GM12801 (cell line): ENCODE data around the gene AGPAT4.

Experiments used
- CTCF ChIP-seq: IDR thresholded peaks from one replicate; pipeline ENCODE4 v1.5.1; 2011; ENCODE audit warnings: control low read depth; ENCODE audit not compliant: insufficient read length; ENCODE audit errors: extremely low read depth

Gene AGPAT4

DNA sequence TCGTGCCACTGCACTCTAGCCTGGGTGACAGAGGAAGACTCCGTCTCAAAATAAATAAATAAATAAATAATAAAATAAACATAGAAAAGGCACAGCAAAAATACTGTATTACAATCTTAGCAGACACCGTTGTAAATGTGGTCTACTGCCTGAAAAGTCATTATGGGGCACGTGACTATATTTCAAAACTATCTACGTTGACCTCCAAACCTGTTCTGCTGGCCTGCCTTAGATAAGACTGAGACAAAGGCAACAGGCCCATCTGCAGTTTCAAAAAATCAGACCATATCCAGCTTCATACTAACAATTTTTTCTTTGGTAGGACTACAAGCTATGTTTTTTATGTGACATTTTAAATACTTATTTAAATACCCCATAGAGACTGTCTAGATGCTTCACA is 59.1 kb downstream of the AGPAT4 start:
- no peak for TF ChIP-seq CTCF

DNA sequence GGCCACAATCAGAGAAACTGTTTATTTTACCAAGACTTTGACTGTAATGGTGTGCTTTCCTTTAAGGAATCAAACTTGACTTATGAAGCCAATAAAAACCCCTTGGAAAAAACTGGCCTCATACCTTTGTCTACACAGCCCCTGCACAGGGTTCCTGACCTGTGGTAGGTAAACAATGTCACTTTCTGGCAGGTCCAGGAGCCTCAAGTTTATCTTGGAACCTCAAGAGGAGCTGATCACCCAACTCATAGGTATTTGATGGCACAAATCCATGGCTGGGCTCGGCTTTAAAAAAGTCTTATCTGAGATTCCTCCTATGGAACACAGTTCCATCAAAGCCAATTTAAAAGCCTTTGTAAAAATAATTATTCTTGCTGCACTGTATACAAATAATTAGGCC is 61.0 kb downstream of the AGPAT4 start:
- no peak for TF ChIP-seq CTCF

DNA sequence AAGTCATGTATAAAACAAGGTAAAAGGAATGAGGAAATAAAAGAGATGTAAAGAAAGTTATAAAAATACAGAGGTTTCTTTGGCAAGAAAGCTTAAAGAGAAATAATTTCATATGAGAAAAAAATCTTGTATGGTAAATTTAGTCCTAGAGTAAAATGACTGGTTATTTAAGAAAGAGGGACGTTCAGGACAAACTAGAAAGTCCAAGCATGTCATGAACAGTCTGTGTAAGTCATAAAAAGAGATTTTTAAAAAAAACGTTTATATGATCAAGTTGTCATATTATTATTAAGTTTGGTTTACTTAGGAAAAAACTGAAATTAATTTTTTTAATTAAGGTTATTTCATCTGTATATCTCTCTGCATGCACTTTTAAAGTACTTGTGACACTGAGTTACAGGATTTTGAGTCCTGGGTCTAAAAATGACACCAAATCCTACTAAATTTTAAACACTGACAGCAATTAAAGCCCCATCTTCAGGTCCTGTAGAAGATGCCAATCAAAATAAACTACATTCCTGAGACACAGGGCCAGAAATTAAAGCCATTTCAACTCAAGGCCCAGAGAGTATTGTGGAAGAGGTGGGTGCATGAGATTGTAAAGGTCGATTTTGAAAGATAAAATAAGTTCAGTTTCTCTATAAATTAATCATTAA is 62.4 kb downstream of the AGPAT4 start:
- no peak for TF ChIP-seq CTCF

GRCh38 chr6:161210857-161211256 is 63.0 kb downstream of the AGPAT4 start:
- no peak for TF ChIP-seq CTCF

DNA sequence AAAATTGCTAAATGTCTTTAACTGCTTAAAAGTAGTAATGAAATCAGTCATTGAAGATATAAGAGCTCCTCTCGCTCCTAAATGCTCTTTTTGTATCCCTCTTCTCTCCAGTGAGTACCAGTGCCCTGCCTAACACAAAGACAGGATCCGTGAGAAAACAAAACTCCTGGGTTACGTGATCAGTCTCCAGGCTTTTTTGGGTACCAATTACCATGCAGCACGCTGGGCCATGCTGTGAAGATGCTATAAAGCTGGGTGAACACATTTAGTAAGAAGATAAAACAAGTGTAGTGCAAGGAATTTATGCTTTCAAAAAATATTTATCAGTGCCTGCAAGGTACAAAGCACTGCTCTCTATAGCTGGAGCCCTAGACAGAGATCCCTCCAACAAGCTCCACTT is 66.7 kb downstream of the AGPAT4 start:
- no peak for TF ChIP-seq CTCF

DNA sequence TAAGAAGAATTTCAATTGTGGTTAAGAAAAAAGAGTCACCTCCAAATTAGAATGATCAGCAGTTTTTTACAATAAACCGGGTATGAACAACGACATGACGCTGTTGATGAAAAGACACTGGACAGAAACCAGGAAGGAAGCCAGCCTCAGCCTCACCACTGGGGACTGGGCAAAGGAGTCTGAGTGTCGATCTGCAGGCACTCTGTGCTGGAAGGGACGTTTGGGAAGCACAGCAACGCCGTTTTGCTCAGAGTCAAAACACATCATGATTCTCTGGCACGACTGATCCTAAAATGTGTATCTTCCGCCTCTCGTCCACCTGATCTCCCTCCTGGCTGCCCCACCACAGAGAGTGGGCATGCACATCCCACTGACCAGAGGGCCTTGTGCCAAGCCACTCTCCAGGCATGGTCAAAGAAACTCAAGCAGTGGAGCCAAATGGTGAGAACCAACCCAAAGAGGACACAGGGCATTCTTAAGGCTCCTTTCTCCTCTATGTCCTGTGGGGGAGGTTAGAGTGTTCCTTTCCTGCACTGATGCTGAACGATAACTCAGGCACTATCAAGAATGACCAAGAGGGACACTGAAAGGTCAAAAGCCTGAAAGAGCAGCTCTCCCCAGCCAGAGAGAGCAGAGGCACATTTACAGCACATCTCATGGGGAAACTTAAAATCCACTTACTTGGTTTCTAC is 68.8 kb downstream of the AGPAT4 start:
- TF ChIP-seq CTCF, result no peak

DNA sequence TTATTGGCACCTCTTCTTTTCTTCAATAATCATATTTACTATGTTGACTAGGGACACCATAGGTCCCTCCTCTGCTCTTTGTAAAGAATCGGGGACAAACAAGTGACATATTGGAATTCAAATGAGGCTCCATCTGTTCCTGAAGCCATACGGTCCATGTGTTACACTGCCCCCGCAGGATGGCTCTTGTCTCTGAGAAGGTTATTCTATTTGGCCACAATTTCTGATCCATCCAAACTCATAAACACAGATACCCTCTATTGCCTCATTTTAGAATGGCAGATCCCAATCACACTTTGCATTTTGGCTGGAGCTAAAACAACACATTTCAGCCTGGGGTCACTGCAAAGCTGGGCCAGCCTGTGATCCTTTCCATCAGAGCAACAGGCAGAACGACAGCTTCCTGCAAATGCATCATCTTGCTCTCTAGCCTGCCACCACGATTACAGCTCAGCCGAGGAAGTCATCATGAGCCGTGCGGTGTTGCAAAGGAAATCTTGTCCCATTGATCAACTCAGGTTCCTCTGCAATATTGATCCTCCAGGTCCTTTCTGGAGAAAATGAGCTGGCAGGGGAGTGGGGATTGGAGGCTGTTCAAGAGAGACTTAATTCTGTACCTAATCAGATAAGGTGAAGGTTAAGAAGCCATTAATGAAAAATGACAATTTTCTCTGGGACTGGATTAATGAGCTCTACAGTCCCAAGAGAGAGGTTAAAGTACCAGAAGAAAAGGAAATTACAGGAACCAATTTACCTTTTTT is 73.1 kb downstream of the AGPAT4 start:
- no peak for TF ChIP-seq CTCF
